HepG2 (cell line): Measurements from ENCODE around the gene FUZ. TPM values are rescaled to one million over a fixed set of nuclear protein-coding genes. Genes with fewer than 3 reads are reported as not detected.

ENCODE experiments used
- ATAC-seq: fragments of 200-7000 bp; cut with Tn5 transposase; 3 replicates; pipeline ENCODE4 v1.9.1; 2020; ENCODE audit warnings: mild to moderate bottlenecking, moderate library complexity
- BruUV-seq: library from RNA; stranded (reverse); fragments of 400-500 nt; replicated peaks from 2 replicates; lab custom pipeline; 2021; lab: Mats Ljungman, UMichigan
- CTCF ChIA-PET: fragments of 300-600 bp; formaldehyde crosslinking; extraction: SDS; loops from one replicate; lab custom pipeline; 2021; ENCODE audit warnings: low total read pairs, inconsistent platforms, low intra/inter-chr PET ratio; lab: Yijun Ruan, JAX
- POLR2A ChIA-PET: fragments of 350-600 bp; sonication (Branson Sonifier 250); formaldehyde crosslinking; loops from one replicate; lab custom pipeline; 2020; ENCODE audit warnings: antibody characterized with exemption, inconsistent platforms; lab: Yijun Ruan, JAX
- DNase-seq: peaks from one replicate; pipeline ENCODE4 v3.0.0-alpha.2; 2015; ENCODE audit warnings: low spot score
- FAIRE-seq: peaks from 3 replicates; lab custom pipeline; 2011; peaks lifted over from hg19 to GRCh38; lab: Jason Lieb, UNC
- H2AFZ ChIP-seq: one replicate; pipeline ENCODE4 v1.6.1; 2011; ENCODE audit warnings: low read length, inconsistent platforms
- H3K27ac ChIP-seq: fragments of 300-600 bp; 3 replicates; pipeline ENCODE4 v1.8.0; 2011; ENCODE audit warnings: mixed run types, mild to moderate bottlenecking, mixed read lengths, low read length, inconsistent platforms; ENCODE audit not compliant: insufficient read depth; ENCODE audit errors: extremely low read length
- H3K27me3 ChIP-seq, 2 experiments: fragments of 200-600 bp in 1 of 2; 2 replicates in 1 of 2; 3 replicates in 1 of 2; pipeline versions ENCODE4 v1.6.0 to v1.8.0; 2011; ENCODE audit warnings: low read length in 2 of 2, mild to moderate bottlenecking in 2 of 2, moderate library complexity in 2 of 2, inconsistent platforms in 1 of 2; ENCODE audit not compliant: insufficient read depth in 2 of 2, control insufficient read depth in 1 of 2
- H3K36me3 ChIP-seq, 2 experiments: fragments of 200-600 bp in 1 of 2; replicated peaks in 1 of 2; 2 replicates in 1 of 2; 3 replicates in 1 of 2; pipeline versions ENCODE4 v1.5.1 to v1.8.0; 2011; ENCODE audit warnings: low read length in 2 of 2, inconsistent platforms in 1 of 2; ENCODE audit not compliant: insufficient read depth in 2 of 2, control insufficient read depth in 1 of 2
- H3K4me1 ChIP-seq: 2 replicates; pipeline ENCODE4 v1.5.1; 2012; ENCODE audit warnings: low read length, inconsistent platforms; ENCODE audit not compliant: insufficient read depth
- H3K4me2 ChIP-seq: 2 replicates; pipeline ENCODE4 v1.6.0; 2011; ENCODE audit warnings: low read depth, low read length, inconsistent platforms
- H3K4me3 ChIP-seq, 3 experiments: fragments of 200-600 bp in 1 of 3; sonication (generic), shearing (Covaris generic) in 1 of 3; replicated peaks in 1 of 3; 2 replicates each; pipeline ENCODE4 v1.5.1; 2011 to 2016; ENCODE audit warnings: low read length in 3 of 3, inconsistent platforms in 2 of 3, low read depth in 2 of 3, mild to moderate bottlenecking in 2 of 3, control low read depth in 1 of 3, mixed read lengths in 1 of 3; ENCODE audit not compliant: insufficient read depth in 1 of 3
- H3K79me2 ChIP-seq: one replicate; pipeline ENCODE4 v1.6.1; 2011; ENCODE audit warnings: low read length, inconsistent platforms; ENCODE audit not compliant: insufficient read depth
- H3K9ac ChIP-seq: 2 replicates; pipeline ENCODE4 v1.6.0; 2011; ENCODE audit warnings: mild to moderate bottlenecking, low read depth, low read length, inconsistent platforms; ENCODE audit not compliant: insufficient read depth
- H3K9me3 ChIP-seq: 2 replicates; pipeline ENCODE4 v1.5.1; 2012; ENCODE audit warnings: mild to moderate bottlenecking, low read length
- H4K20me1 ChIP-seq: 2 replicates; pipeline ENCODE4 v1.6.0; 2011; ENCODE audit warnings: inconsistent platforms, mild to moderate bottlenecking, low read length, moderate library complexity; ENCODE audit not compliant: insufficient read depth
- CREB1 ChIP-seq, 2 experiments: fragments of 450-650 bp in 1 of 2; IDR thresholded peaks; 2 replicates each; pipeline ENCODE4 v1.6.1; 2016 to 2017; ENCODE audit warnings: control low read depth in 1 of 2, mild to moderate bottlenecking in 1 of 2, missing compliant biosample characterization in 1 of 2, missing genetic modification characterization in 1 of 2
- CSRNP1 ChIP-seq: sonication (generic); formaldehyde crosslinking; IDR thresholded peaks from 2 replicates; pipeline ENCODE4 v1.8.1; 2023; ENCODE audit warnings: mild to moderate bottlenecking, missing genetic modification reagents
- NR2F2 ChIP-seq: IDR thresholded peaks from 2 replicates; pipeline ENCODE4 v1.6.1; 2012; ENCODE audit warnings: low read depth, inconsistent platforms, borderline replicate concordance
- RELA ChIP-seq: sonication (generic); formaldehyde crosslinking; IDR thresholded peaks from 2 replicates; pipeline ENCODE4 v1.4.0; 2020; ENCODE audit warnings: missing genetic modification reagents
- TEF ChIP-seq: sonication (generic); formaldehyde crosslinking; IDR thresholded peaks from 2 replicates; pipeline ENCODE4 v1.5.0; 2020; ENCODE audit warnings: missing genetic modification reagents
- ZNF331 ChIP-seq: sonication (generic); formaldehyde crosslinking; IDR thresholded peaks from 2 replicates; pipeline ENCODE4 v1.4.0; 2020; ENCODE audit warnings: missing genetic modification reagents
- ZNF530 ChIP-seq: sonication (generic); formaldehyde crosslinking; IDR thresholded peaks from 2 replicates; pipeline ENCODE4 v1.5.0; 2020; ENCODE audit warnings: low read depth, mild to moderate bottlenecking, missing genetic modification reagents
- ZNF800 ChIP-seq: sonication (generic); formaldehyde crosslinking; IDR thresholded peaks from 2 replicates; pipeline ENCODE4 v1.4.0; 2020; ENCODE audit warnings: missing genetic modification reagents
- WGBS: methylation state at CpG from one replicate; pipeline ENCODE4 v1.1.6; 2017; ENCODE audit warnings: low lambda C conversion rate; 5-methylcytosine and 5-hydroxymethylcytosine counted together
- in situ Hi-C: cut with HindIII; loops from 2 replicates; pipeline ENCODE4 v1.10.0; 2017; ENCODE audit warnings: low pct_unique_long_range_greater_than_20kb; ENCODE audit not compliant: extremely low pct_ligation_motif_present
- intact Hi-C: fragments of 100-400 bp; cut with micrococcal nuclease; formaldehyde crosslinking; loops from one replicate; pipeline ENCODE4 v1.10.0; 2022; ENCODE audit not compliant: unreplicated experiment
- polyA plus RNA-seq, 8 experiments: library from polyadenylated mRNA; depleted of rRNA in 3 of 8; stranded (reverse) in 7 of 8; unstranded in 1 of 8; fragments of >200 nt; fragmentation: Illumina TruSeq in 4 of 8; extraction: Trizol in 4 of 8; gene quantifications; 2 replicates each; pipeline versions ENCODE4 v1.2.1 to v1.2.3, GENCODE V29; 2011 to 2016; ENCODE audit warnings: low read depth in 4 of 8, missing spikeins in 1 of 8, mixed read lengths in 1 of 8; ENCODE audit not compliant: insufficient read depth in 1 of 8
- total RNA-seq, 5 experiments: library from RNA; depleted of rRNA; stranded (reverse); fragments of >200 nt; fragmentation: Illumina TruSeq; extraction: Trizol; gene quantifications; 2 replicates each; pipeline ENCODE4 v1.2.3, GENCODE V29; 2016; ENCODE audit warnings: low read depth in 1 of 5

FUZ gene
- total and polyA plus RNA-seq, 2 of the 13 experiments (the other 11 are each of a cell fraction or from before 2014, with no cell fraction given) = 0.08 TPM; not detected in 1

- DNase-seq = no peak
- TF ChIP-seq ZNF530 (CRISPR knock-in tag) (no peak), CREB1 (IDR thresholded peaks at IDR 0.05) (no peak), CREB1 (CRISPR knock-in tag; IDR thresholded peaks at IDR 0.05) (no peak), CSRNP1 (CRISPR knock-in tag) (no peak), ZNF800 (CRISPR knock-in tag) (no peak), ZNF331 (CRISPR knock-in tag) (no peak), RELA (CRISPR knock-in tag) (no peak), TEF (CRISPR knock-in tag) (no peak), NR2F2 (no peak)
- FAIRE-seq = no peak
- Histone ChIP-seq H4K20me1 (no peaks in the 10 kb centered on the region), H2AFZ (no peak overlapping the region), H3K9me3 (no peaks in the 10 kb centered on the region), H3K4me3 (no peak overlapping the region), H3K27ac (no peak overlapping the region), H3K36me3 (peaks cover 16 to 57% of the 10 kb centered on the region in 2 experiments; a peak in 4 of 5 replicates), H3K4me2 (no peak overlapping the region), H3K9ac (no peak overlapping the region), H3K27me3 (no peaks in the 10 kb centered on the region), H3K79me2 (no peaks in the 10 kb centered on the region), H3K4me1 (no peaks in the 10 kb centered on the region)
- no peak for ATAC-seq
- CTCF ChIA-PET = no interaction called here
- 80% methylated on average over 2 of the region's 11 CpGs for WGBS
- POLR2A ChIA-PET = no interaction called here
- intact Hi-C loops (no loop called here), in situ Hi-C loops (no loop called here)
- no TSS peak for BruUV-seq
These were observed 14.5 kb downstream of the FUZ start for GRCh38 chr19:49798574-49798973.
